H1 (cell line): ENCODE measurements around the gene CAMSAP1. TPM values are rescaled to one million over a fixed set of nuclear protein-coding genes. Genes with fewer than 3 reads are reported as not detected.

Source experiments
- CTCF ChIA-PET: fragments of 300-600 bp; sonication (Branson Sonifier 250); formaldehyde crosslinking; loops from one replicate; lab custom pipeline; 2021; ENCODE audit not compliant: partially characterized antibody; lab: Charles Lee
- POLR2A ChIA-PET: fragments of 300-600 bp; sonication (Branson Sonifier 250); formaldehyde crosslinking; loops from one replicate; lab custom pipeline; 2021; ENCODE audit warnings: inconsistent platforms; ENCODE audit not compliant: partially characterized antibody; lab: Charles Lee
- DNase-seq, 2 experiments: peaks; one replicate each; pipeline versions ENCODE4 v3.0.0 to v3.0.0-alpha.2; 2010 to 2022; ENCODE audit warnings: low spot score in 2 of 2, low read depth in 1 of 2, mixed read lengths in 1 of 2
- FAIRE-seq: peaks from 2 replicates; lab custom pipeline; 2011; peaks lifted over from hg19 to GRCh38; lab: Jason Lieb, UNC
- H2AFZ ChIP-seq: 2 replicates; pipeline ENCODE4 v1.8.1; 2012; ENCODE audit warnings: low read length, inconsistent platforms
- H2AK5ac ChIP-seq: 2 replicates; pipeline ENCODE4 v1.6.1; 2013; ENCODE audit warnings: low read depth, low read length
- H2BK120ac ChIP-seq: replicated peaks from 2 replicates; pipeline ENCODE3; 2013; ENCODE audit warnings: low read depth, low read length, inconsistent platforms
- H2BK12ac ChIP-seq: 2 replicates; pipeline ENCODE4 v1.6.1; 2013; ENCODE audit warnings: low read depth, low read length
- H2BK15ac ChIP-seq: 2 replicates; pipeline ENCODE4 v1.6.1; 2013; ENCODE audit warnings: low read length
- H2BK20ac ChIP-seq: 2 replicates; pipeline ENCODE4 v1.6.1; 2013; ENCODE audit warnings: low read length
- H2BK5ac ChIP-seq: 2 replicates; pipeline ENCODE4 v1.6.1; 2013; ENCODE audit warnings: low read depth, low read length
- H3K14ac ChIP-seq: 2 replicates; pipeline ENCODE4 v1.6.1; 2013; ENCODE audit warnings: inconsistent platforms; ENCODE audit not compliant: insufficient read length
- H3K18ac ChIP-seq: 2 replicates; pipeline ENCODE4 v1.6.1; 2013; ENCODE audit warnings: low read length; ENCODE audit errors: extremely low read depth
- H3K23ac ChIP-seq: 2 replicates; pipeline ENCODE4 v1.6.1; 2013; ENCODE audit warnings: inconsistent platforms; ENCODE audit not compliant: insufficient read length
- H3K23me2 ChIP-seq: 2 replicates; pipeline ENCODE4 v1.6.1; 2013; ENCODE audit warnings: low read depth, low read length
- H3K27ac ChIP-seq: 2 replicates; pipeline ENCODE4 v1.6.1; 2011; ENCODE audit warnings: low read depth, low read length, inconsistent platforms
- H3K27me3 ChIP-seq, 4 experiments: replicated peaks in 1 of 4; 1 replicate in 1 of 4; 2 replicates in 3 of 4; pipeline versions ENCODE4 v1.6.1 to v1.8.1; 2011 to 2013; ENCODE audit warnings: low read length in 3 of 4, mild to moderate bottlenecking in 3 of 4, inconsistent platforms in 2 of 4, mixed read lengths in 2 of 4, moderate library complexity in 1 of 4; ENCODE audit not compliant: control insufficient read depth in 3 of 4, insufficient read depth in 3 of 4; ENCODE audit errors: extremely low read depth in 1 of 4
- H3K36me3 ChIP-seq, 4 experiments: 2 replicates each; pipeline versions ENCODE4 v1.6.1 to v1.8.1; 2011 to 2013; ENCODE audit warnings: mild to moderate bottlenecking in 4 of 4, low read length in 3 of 4, moderate library complexity in 2 of 4, control low read depth in 1 of 4, inconsistent platforms in 1 of 4; ENCODE audit not compliant: insufficient read depth in 4 of 4, control insufficient read depth in 2 of 4
- H3K4ac ChIP-seq: replicated peaks from 2 replicates; pipeline ENCODE3; 2013; ENCODE audit warnings: low read length, low read depth, mixed read lengths, inconsistent platforms; ENCODE audit not compliant: insufficient read length
- H3K4me1 ChIP-seq, 4 experiments: replicated peaks in 1 of 4; 1 replicate in 1 of 4; 2 replicates in 3 of 4; pipeline versions ENCODE4 v1.6.1 to v1.8.1; 2011 to 2013; ENCODE audit warnings: low read length in 3 of 4, inconsistent platforms in 2 of 4, mixed read lengths in 1 of 4; ENCODE audit not compliant: insufficient read depth in 4 of 4, control insufficient read depth in 3 of 4
- H3K4me2 ChIP-seq, 2 experiments: 2 replicates each; pipeline versions ENCODE4 v1.6.1 to v1.8.1; 2011 to 2013; ENCODE audit warnings: low read depth in 2 of 2, low read length in 2 of 2, control low read depth in 1 of 2, inconsistent platforms in 1 of 2, mild to moderate bottlenecking in 1 of 2; ENCODE audit not compliant: insufficient read depth in 1 of 2
- H3K4me3 ChIP-seq, 4 experiments: fragments of 200-600, 300-600 bp in 1 of 4; sonication (generic), shearing (Covaris generic), sonication (Bioruptor Twin) in 1 of 4; 2 replicates each; pipeline versions ENCODE4 v1.5.1 to v1.8.1; 2011 to 2016; ENCODE audit warnings: low read length in 4 of 4, low read depth in 3 of 4, control low read depth in 2 of 4, inconsistent platforms in 2 of 4, mild to moderate bottlenecking in 2 of 4, mixed read lengths in 1 of 4, moderate library complexity in 1 of 4; ENCODE audit not compliant: insufficient read depth in 2 of 4; ENCODE audit errors: extremely low read depth in 1 of 4
- H3K56ac ChIP-seq: replicated peaks from 2 replicates; pipeline ENCODE3; 2013; ENCODE audit warnings: low read depth, mild to moderate bottlenecking, mixed read lengths, low read length, inconsistent platforms; ENCODE audit not compliant: insufficient read length
- H3K79me1 ChIP-seq: 2 replicates; pipeline ENCODE4 v1.6.1; 2013; ENCODE audit warnings: low read depth, low read length, control low read depth
- H3K79me2 ChIP-seq, 2 experiments: 2 replicates each; pipeline versions ENCODE4 v1.6.1 to v1.8.1; 2012 to 2013; ENCODE audit warnings: low read length in 2 of 2, mild to moderate bottlenecking in 2 of 2, inconsistent platforms in 1 of 2; ENCODE audit not compliant: insufficient read depth in 2 of 2, control insufficient read depth in 1 of 2
- H3K9ac ChIP-seq, 4 experiments: replicated peaks in 1 of 4; 1 replicate in 1 of 4; 2 replicates in 3 of 4; pipeline versions ENCODE4 v1.6.1 to v1.8.1; 2011 to 2013; ENCODE audit warnings: low read depth in 3 of 4, low read length in 3 of 4, control low read depth in 2 of 4, mild to moderate bottlenecking in 2 of 4, moderate library complexity in 2 of 4, inconsistent platforms in 1 of 4; ENCODE audit errors: extremely low read depth in 1 of 4
- H3K9me3 ChIP-seq, 2 experiments: 2 replicates each; pipeline versions ENCODE4 v1.6.1 to v1.8.1; 2012 to 2013; ENCODE audit warnings: mild to moderate bottlenecking in 2 of 2, moderate library complexity in 2 of 2, control low read depth in 1 of 2, inconsistent platforms in 1 of 2, low read depth in 1 of 2, low read length in 1 of 2, mixed read lengths in 1 of 2; ENCODE audit not compliant: insufficient read depth in 2 of 2
- H4K20me1 ChIP-seq, 2 experiments: replicated peaks in 1 of 2; 2 replicates each; pipeline versions ENCODE3 to v1.8.1; 2011 to 2013; ENCODE audit warnings: inconsistent platforms in 2 of 2, low read length in 2 of 2, mild to moderate bottlenecking in 1 of 2; ENCODE audit not compliant: insufficient read depth in 2 of 2, control insufficient read depth in 1 of 2
- H4K5ac ChIP-seq: 2 replicates; pipeline ENCODE4 v1.6.1; 2013; ENCODE audit warnings: low read length, low read depth, mixed read lengths, inconsistent platforms; ENCODE audit not compliant: insufficient read length
- H4K8ac ChIP-seq: 2 replicates; pipeline ENCODE4 v1.8.0; 2013; ENCODE audit warnings: mild to moderate bottlenecking, moderate library complexity, low read length, inconsistent platforms; ENCODE audit not compliant: insufficient read depth; ENCODE audit errors: extremely low read depth
- H4K91ac ChIP-seq: replicated peaks from 2 replicates; pipeline ENCODE3; 2013; ENCODE audit warnings: low read length, mixed read lengths, inconsistent platforms; ENCODE audit not compliant: insufficient read length
- WGBS, 2 experiments: shearing (Covaris generic) in 1 of 2; methylation state at CpG; one replicate each; pipeline versions ENCODE4 v1.1.6 to v1.1.7; 2013 to 2015; ENCODE audit warnings: low lambda C conversion rate in 2 of 2, mixed read lengths in 2 of 2, inconsistent platforms in 1 of 2, low coverage in 1 of 2, missing lambda C conversion rate in 1 of 2; ENCODE audit not compliant: insufficient replicate concordance in 2 of 2, insufficient coverage in 1 of 2, insufficient read length in 1 of 2; ENCODE audit errors: extremely low coverage in 1 of 2, missing lambda C conversion rate in 1 of 2; 5-methylcytosine and 5-hydroxymethylcytosine counted together
- polyA plus RNA-seq, 7 experiments: library from polyadenylated mRNA; depleted of rRNA in 3 of 7; stranded (reverse) in 5 of 7; unstranded in 2 of 7; fragments of >200 nt in 5 of 7; fragments of 200-250 nt in 2 of 7; gene quantifications; 1 replicate in 5 of 7; 2 replicates in 1 of 7; 4 replicates in 1 of 7; pipeline versions ENCODE4 v1.2.1 to v1.2.3, GENCODE V29; 2011 to 2013; ENCODE audit warnings: missing spikeins in 2 of 7, mixed read lengths in 2 of 7
- total RNA-seq: library from RNA; stranded (reverse); fragmentation: NEBNext Ultra II Directional; extraction: Animal tissue kit (Norgen Biotek cat#: 25700); gene quantifications from 2 replicates; pipeline ENCODE4 v1.2.1, GENCODE V29; 2021
- TF ChIP-seq, protein P1 (sequence below): IDR thresholded peaks from 2 replicates; pipeline ENCODE4 v1.6.1; 2011; ENCODE audit warnings: low read length, improper control_type of control experiment

Gene CAMSAP1
- total and polyA plus RNA-seq, 2 of the 8 experiments (the other 6 are each of a cell fraction or from before 2014, with no cell fraction given), result 13.4 to 44.0 TPM

DNA sequence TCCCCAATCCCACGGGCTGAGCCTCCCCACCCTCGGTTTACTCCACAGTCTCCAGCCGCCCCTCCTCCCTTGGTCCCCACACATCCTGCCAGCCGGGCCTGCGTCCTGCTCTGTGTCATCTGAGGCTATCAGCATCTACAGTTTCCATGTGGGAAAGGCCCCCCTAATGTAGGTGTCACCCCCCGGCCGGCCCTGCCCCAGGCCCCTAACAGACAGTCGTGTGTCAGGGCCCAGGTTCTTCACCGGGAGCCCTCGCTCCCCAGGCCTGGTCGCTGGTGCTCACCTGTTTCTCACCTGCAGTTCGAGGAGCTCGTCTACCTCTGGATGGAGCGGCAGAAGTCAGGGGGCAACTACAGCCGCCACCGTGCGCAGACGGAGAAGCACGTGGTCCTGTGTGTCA, 142.6 kb downstream of the CAMSAP1 start:
- no peaks in the 10 kb centered on the region for H4K20me1 ChIP-seq
- no peak overlapping the region for H2AFZ ChIP-seq
- H3K27ac ChIP-seq, result no peak overlapping the region
- no peak overlapping the region for H3K18ac ChIP-seq
- POLR2A ChIA-PET, result interaction anchor here (0.9 kb wide), 1 partner anchor 18 kb away, joined by 3 read pairs; no protein-coding TSS in a partner anchor
- H3K4ac ChIP-seq, result no peak overlapping the region
- no peak overlapping the region for H4K5ac ChIP-seq
- no peak overlapping the region for H2BK15ac ChIP-seq
- H3K27me3 ChIP-seq, result no peaks in the 10 kb centered on the region
- CTCF ChIA-PET, result interaction anchor here (0.7 to 1.4 kb wide), 7 partner anchors 8 to 368 kb away, joined by 3 to 4 read pairs (median 4); no protein-coding TSS in a partner anchor
- H2BK20ac ChIP-seq, result no peak overlapping the region
- no peak overlapping the region for H3K4me3 ChIP-seq
- no peak overlapping the region for H3K9ac ChIP-seq
- FAIRE-seq, result no peak
- no peak overlapping the region for H3K56ac ChIP-seq
- H4K8ac ChIP-seq, result no peak overlapping the region; the same call in 1 of the 2 replicates
- H3K14ac ChIP-seq, result no peak overlapping the region
- no peak overlapping the region for H2BK120ac ChIP-seq
- H3K79me1 ChIP-seq, result no peaks in the 10 kb centered on the region; the same call in 1 of the 2 replicates
- no peaks in the 10 kb centered on the region for H3K79me2 ChIP-seq
- H3K36me3 ChIP-seq, result no peaks in the 10 kb centered on the region
- H3K4me1 ChIP-seq, result no peaks in the 10 kb centered on the region
- H3K23me2 ChIP-seq, result no peaks in the 10 kb centered on the region
- H4K91ac ChIP-seq, result no peak overlapping the region
- H3K23ac ChIP-seq, result no peak overlapping the region
- H2BK12ac ChIP-seq, result no peak overlapping the region
- H3K9me3 ChIP-seq, result peaks cover 4 to 12% of the 10 kb centered on the region in 2 experiments; a peak in 2 of 4 replicates
- H2BK5ac ChIP-seq, result no peak overlapping the region
- DNase-seq, result no peak
- H3K4me2 ChIP-seq, result no peak overlapping the region
- H2AK5ac ChIP-seq, result no peak overlapping the region
- 84% methylated on average over 18 of the region's 19 CpGs; no CpG with 5 or more reads in 1 of the 2 experiments for WGBS, 2 experiments
- TF ChIP-seq, protein P1, sequence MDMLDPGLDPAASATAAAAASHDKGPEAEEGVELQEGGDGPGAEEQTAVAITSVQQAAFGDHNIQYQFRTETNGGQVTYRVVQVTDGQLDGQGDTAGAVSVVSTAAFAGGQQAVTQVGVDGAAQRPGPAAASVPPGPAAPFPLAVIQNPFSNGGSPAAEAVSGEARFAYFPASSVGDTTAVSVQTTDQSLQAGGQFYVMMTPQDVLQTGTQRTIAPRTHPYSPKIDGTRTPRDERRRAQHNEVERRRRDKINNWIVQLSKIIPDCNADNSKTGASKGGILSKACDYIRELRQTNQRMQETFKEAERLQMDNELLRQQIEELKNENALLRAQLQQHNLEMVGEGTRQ, result no peak
